ENCODE data around the gene DMKN. TPM values are rescaled to one million over a fixed set of nuclear protein-coding genes. Genes with fewer than 3 reads are reported as not detected.

The DMKN gene
- total and polyA plus RNA-seq, 2 experiments from 2014 or later: 57.0 to 99.5 TPM

- Histone ChIP-seq H3K9me2 (replicated peaks; ENCODE audit: insufficient read depth) (no peaks in the 10 kb centered on the region), H2AFZ (no peak overlapping the region), H3K27ac (no peak overlapping the region), H3K4me1 (ENCODE audit: insufficient read depth) (no peaks in the 10 kb centered on the region), H3K36me3 (replicated peaks; ENCODE audit: insufficient read depth, low read depth) (no peaks in the 10 kb centered on the region), H3K27me3 (no peaks in the 10 kb centered on the region), H3K79me2 (no peaks in the 10 kb centered on the region), H3K9me3 (ENCODE audit: low read depth) (no peaks in the 10 kb centered on the region), H4K20me1 (ENCODE audit: insufficient read depth, poor library complexity, severe bottlenecking) (no peaks in the 10 kb centered on the region), H3K4me3 (no peak overlapping the region), H3K4me2 (no peak overlapping the region)
- peak; percentile 35 for DNase-seq (ENCODE audit: low spot score)
- WGBS (ENCODE audit: low lambda C conversion rate, missing lambda C conversion rate): 66% methylated on average over 6 of the region's 6 CpGs
- TF ChIP-seq EZH2phosphoT487 (IDR thresholded peaks at IDR 0.05; ENCODE audit: low read depth, severe bottlenecking, unreplicated experiment) (no peak), CTCF (IDR thresholded peaks at IDR 0.05; ENCODE audit: poor library complexity) (no peak), EZH2 (IDR thresholded peaks at IDR 0.05; ENCODE audit: borderline replicate concordance) (no peak)
Measured at GRCh38 chr19:35518313-35518712, 4.9 kb upstream of the DMKN start.

GRCh38 chr19:35517342-35517741 lies 3.9 kb upstream of the DMKN start:
- Histone ChIP-seq H3K4me1 (ENCODE audit: insufficient read depth) (no peaks in the 10 kb centered on the region), H3K27me3 (no peaks in the 10 kb centered on the region), H3K4me2 (no peak overlapping the region), H3K27ac (no peak overlapping the region), H4K20me1 (ENCODE audit: insufficient read depth, poor library complexity, severe bottlenecking) (no peaks in the 10 kb centered on the region), H2AFZ (no peak overlapping the region), H3K9me2 (replicated peaks; ENCODE audit: insufficient read depth) (no peaks in the 10 kb centered on the region), H3K79me2 (no peaks in the 10 kb centered on the region), H3K36me3 (replicated peaks; ENCODE audit: insufficient read depth, low read depth) (no peaks in the 10 kb centered on the region), H3K4me3 (no peak overlapping the region), H3K9me3 (ENCODE audit: low read depth) (no peaks in the 10 kb centered on the region)
- TF ChIP-seq EZH2phosphoT487 (IDR thresholded peaks at IDR 0.05; ENCODE audit: low read depth, severe bottlenecking, unreplicated experiment): no peak
- TF ChIP-seq CTCF (IDR thresholded peaks at IDR 0.05; ENCODE audit: poor library complexity): no peak
- no peak for TF ChIP-seq EZH2 (IDR thresholded peaks at IDR 0.05; ENCODE audit: borderline replicate concordance)
- 81% methylated on average over 2 of the region's 2 CpGs for WGBS (ENCODE audit: low lambda C conversion rate, missing lambda C conversion rate)
- no peak for DNase-seq (ENCODE audit: low spot score)

GRCh38 chr19:35516310-35516709 lies 2.9 kb upstream of the DMKN start:
- H3K36me3 ChIP-seq (replicated peaks; ENCODE audit: insufficient read depth, low read depth): no peaks in the 10 kb centered on the region
- no peak for TF ChIP-seq CTCF (IDR thresholded peaks at IDR 0.05; ENCODE audit: poor library complexity)
- WGBS (ENCODE audit: low lambda C conversion rate, missing lambda C conversion rate): 90% methylated on average over 3 of the region's 3 CpGs

GRCh38 chr19:35514282-35514809 lies 897 bp upstream of the DMKN start:
- peak overlapping the region; percentile 50 for H3K4me2 ChIP-seq
- 30% methylated on average over 20 of the region's 20 CpGs for WGBS (ENCODE audit: low lambda C conversion rate, missing lambda C conversion rate)
- no peaks in the 10 kb centered on the region for H3K79me2 ChIP-seq
- DNase-seq (ENCODE audit: low spot score): peak; percentile 39
- TF ChIP-seq CTCF (IDR thresholded peaks at IDR 0.05; ENCODE audit: poor library complexity) (peak; percentile 0), EZH2 (IDR thresholded peaks at IDR 0.05; ENCODE audit: borderline replicate concordance) (no peak)
- H3K9me2 ChIP-seq (replicated peaks; ENCODE audit: insufficient read depth): no peaks in the 10 kb centered on the region
- H4K20me1 ChIP-seq (ENCODE audit: insufficient read depth, poor library complexity, severe bottlenecking): no peaks in the 10 kb centered on the region
- H3K4me1 ChIP-seq (ENCODE audit: insufficient read depth): peaks cover 3% of the 10 kb centered on the region
- H3K27me3 ChIP-seq: no peaks in the 10 kb centered on the region
- no peak overlapping the region for H3K27ac ChIP-seq
- H2AFZ ChIP-seq: no peak overlapping the region
- no peaks in the 10 kb centered on the region for H3K9me3 ChIP-seq (ENCODE audit: low read depth)
- H3K4me3 ChIP-seq: no peak overlapping the region
- H3K36me3 ChIP-seq (replicated peaks; ENCODE audit: insufficient read depth, low read depth): no peaks in the 10 kb centered on the region

More at GRCh38 chr19:35516310-35516709, 2.9 kb upstream of the DMKN start:
- no peak for DNase-seq (ENCODE audit: low spot score)
- H3K79me2 ChIP-seq: no peaks in the 10 kb centered on the region
- H3K9me2 ChIP-seq (replicated peaks; ENCODE audit: insufficient read depth): no peaks in the 10 kb centered on the region
- H3K4me2 ChIP-seq: no peak overlapping the region
- no peak overlapping the region for H2AFZ ChIP-seq
- H3K27me3 ChIP-seq: no peaks in the 10 kb centered on the region
- H4K20me1 ChIP-seq (ENCODE audit: insufficient read depth, poor library complexity, severe bottlenecking): no peaks in the 10 kb centered on the region
- H3K27ac ChIP-seq: no peak overlapping the region
- no peak overlapping the region for H3K4me3 ChIP-seq
- no peaks in the 10 kb centered on the region for H3K9me3 ChIP-seq (ENCODE audit: low read depth)
- no peaks in the 10 kb centered on the region for H3K4me1 ChIP-seq (ENCODE audit: insufficient read depth)
